GM21529 (cell line): Measurements from ENCODE around the gene SDF4.

Source experiments
- ATAC-seq: cut with Tn5 transposase; IDR thresholded peaks from one replicate; pipeline ENCODE4 v1.9.1; 2021; ENCODE audit not compliant: unreplicated experiment

The SDF4 gene

GRCh38 chr1:1213345-1214265, 18.2 kb downstream of the SDF4 start, which contains the start of gene TNFRSF4:
TSS of gene TNFRSF4 (minus strand) at chr1:1214153. CDS start at chr1:1214127, 26 bp downstream.
- no peak for ATAC-seq

- ATAC-seq = no peak
Measured at GRCh38 chr1:1212780-1213344, 18.9 kb downstream of the SDF4 start.

DNA sequence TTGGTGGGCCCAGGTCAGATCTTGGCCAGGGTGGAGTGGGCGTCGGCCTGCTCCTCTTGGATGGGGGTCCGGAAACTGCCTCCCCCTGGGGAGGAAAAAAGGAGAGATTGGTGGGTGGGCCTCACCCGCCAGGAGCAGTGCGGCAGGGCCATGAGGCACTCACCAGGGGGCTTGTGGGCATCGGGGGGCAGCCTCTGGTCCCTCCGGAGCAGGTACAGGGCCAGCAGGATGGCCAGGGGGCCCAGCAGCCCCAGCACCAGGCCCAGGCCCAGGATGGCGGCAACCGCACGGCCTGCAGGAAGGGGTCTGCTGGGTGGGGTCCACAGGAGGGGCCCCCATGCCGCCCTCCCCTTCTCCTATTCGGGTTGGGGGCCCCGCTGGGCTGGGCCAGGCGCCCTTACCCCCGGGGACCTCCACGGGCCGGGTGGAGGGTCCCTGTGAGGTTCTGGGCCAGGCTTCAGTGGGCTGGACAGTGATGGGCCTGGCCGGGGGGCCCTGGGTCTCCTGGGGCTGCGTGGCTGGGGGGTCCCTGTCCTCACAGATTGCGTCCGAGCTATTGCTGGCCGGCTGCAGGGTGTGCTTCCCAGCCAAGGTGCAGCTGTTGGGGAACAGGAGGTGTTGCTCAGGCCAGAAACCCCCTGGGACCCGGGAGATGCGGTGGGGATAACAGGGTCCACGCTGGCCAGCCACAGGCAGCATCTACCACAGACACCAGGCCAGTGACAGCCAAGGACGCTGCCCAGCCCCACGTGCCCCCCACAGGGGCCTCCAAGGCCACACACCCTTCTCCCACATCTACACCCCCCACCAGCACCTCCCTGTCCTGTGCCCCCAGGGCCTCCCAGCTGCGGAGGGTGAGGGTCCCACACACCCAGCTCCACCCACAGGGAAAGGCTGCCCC, 20.0 kb downstream of the SDF4 start:
- ATAC-seq = no peak

- no peak for ATAC-seq
Measured at GRCh38 chr1:1210726-1211540, 20.9 kb downstream of the SDF4 start.

- ATAC-seq = no peak
Measured at GRCh38 chr1:1208713-1209433, 22.9 kb downstream of the SDF4 start.

DNA sequence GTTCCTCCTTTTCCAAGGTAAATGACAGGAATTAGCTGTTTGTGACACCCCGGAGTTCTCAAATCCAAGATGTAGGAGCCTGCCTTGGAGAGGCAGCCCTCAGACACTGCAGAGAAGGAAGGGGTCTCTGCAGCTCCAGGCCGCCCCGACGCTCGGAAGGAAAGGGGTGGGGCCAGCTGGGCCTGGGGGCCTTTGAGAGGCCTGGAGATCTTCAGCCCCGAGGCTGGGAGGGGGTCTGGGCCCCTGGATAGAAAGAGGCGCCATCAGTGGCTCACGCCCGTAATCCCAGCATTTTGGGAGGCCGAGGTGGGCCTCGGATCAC, 24.3 kb downstream of the SDF4 start:
- ATAC-seq = no peak

DNA sequence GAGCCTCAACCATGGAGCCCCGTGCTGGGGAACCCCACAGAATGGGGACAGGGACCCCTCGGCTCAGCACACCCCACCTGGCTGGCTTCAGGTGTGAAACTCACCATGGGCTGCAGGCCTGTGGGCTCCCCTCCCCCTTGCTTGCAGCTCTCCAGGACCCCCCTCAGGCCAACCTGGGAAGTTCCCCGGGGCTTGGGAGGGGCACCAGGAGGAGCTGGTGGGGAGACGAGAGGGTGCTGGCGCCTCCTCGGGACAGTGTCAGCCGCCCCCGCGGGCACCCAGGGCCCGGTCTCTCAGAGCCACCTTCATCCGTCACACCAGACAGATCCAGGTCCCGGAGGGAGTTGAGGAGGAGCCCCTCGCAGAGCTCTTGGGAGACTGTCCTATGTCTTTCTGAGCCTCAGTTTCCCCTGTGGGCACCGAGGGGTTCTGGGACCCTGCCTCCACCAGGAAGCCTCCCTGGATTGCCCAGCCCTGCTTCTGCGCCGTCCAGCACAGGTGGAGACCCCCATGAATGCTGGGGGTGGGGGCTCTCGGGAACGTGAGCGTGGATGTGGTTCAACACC, 24.8 kb downstream of the SDF4 start:
- no peak for ATAC-seq

GRCh38 chr1:1206376-1206965, 25.3 kb downstream of the SDF4 start, which contains the start of gene TNFRSF18:
TSS of gene TNFRSF18 (minus strand) at chr1:1206592. CDS start at chr1:1206571, 21 bp downstream.
- ATAC-seq = no peak

- ATAC-seq = no peak
Measured at GRCh38 chr1:1205769-1206375, 25.9 kb downstream of the SDF4 start.

- no peak for ATAC-seq
Measured at GRCh38 chr1:1204998-1205768, 26.6 kb downstream of the SDF4 start.

DNA sequence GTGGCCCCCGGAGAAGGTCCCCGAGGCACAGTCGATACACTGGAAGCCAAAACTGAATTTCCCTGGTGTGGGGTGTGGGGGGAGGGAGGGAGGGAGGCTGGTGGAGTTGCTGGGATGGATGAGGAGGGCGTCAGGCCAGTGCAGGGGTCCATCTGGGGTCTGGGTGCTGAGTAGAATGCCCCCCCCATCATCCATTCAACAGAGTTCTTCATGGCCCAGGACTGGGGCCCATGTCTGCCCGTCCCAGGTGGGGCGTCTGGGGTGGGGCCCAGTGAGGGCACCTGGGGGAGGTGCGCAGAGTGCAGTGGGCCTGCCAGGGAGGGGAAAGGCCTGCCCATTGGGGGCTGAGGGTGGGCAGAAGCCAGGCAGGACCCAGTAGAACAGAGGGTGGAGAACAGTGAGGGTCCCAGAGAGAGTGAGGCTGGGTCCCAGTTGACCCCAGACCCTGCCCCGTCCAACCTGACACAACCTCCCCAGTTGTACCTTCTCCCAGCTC, 27.3 kb downstream of the SDF4 start:
- ATAC-seq = no peak

GRCh38 chr1:1203561-1204424, 28.0 kb downstream of the SDF4 start:
- ATAC-seq = no peak

GRCh38 chr1:1202831-1203560, 28.8 kb downstream of the SDF4 start:
- ATAC-seq = no peak

- no peak for ATAC-seq
Measured at GRCh38 chr1:1200876-1201810, 30.7 kb downstream of the SDF4 start.
